Activated T-cell treated with anti-CD3 and anti-CD28 coated beads for 48 hours (primary cell): ENCODE results near the gene TNFRSF19.

ENCODE experiments used
- DNase-seq: peaks from one replicate; pipeline ENCODE4 v3.0.0-alpha.2; 2020; ENCODE audit warnings: low read depth

Gene TNFRSF19

GRCh38 chr13:23608138-23608537 is 37.9 kb downstream of the TNFRSF19 start:
- DNase-seq = no peak

- no peak for DNase-seq
These were observed 38.6 kb downstream of the TNFRSF19 start for GRCh38 chr13:23608701-23609413.

- DNase-seq = no peak
These were observed 39.2 kb downstream of the TNFRSF19 start for GRCh38 chr13:23609414-23609760.

- DNase-seq = no peak
These were observed 39.8 kb downstream of the TNFRSF19 start for GRCh38 chr13:23609874-23610576.

GRCh38 chr13:23610966-23611491 is 40.8 kb downstream of the TNFRSF19 start:
- no peak for DNase-seq

- no peak for DNase-seq
These were observed 42.0 kb downstream of the TNFRSF19 start for GRCh38 chr13:23612182-23612581.

GRCh38 chr13:23612731-23613130 is 42.5 kb downstream of the TNFRSF19 start:
- no peak for DNase-seq

GRCh38 chr13:23613596-23613995 is 43.4 kb downstream of the TNFRSF19 start:
- DNase-seq = no peak

- DNase-seq = no peak
These were observed 45.3 kb downstream of the TNFRSF19 start for GRCh38 chr13:23615395-23616081.

GRCh38 chr13:23616228-23616627 is 46.0 kb downstream of the TNFRSF19 start:
- DNase-seq = no peak

GRCh38 chr13:23617551-23618024 is 47.4 kb downstream of the TNFRSF19 start:
- DNase-seq = no peak

- no peak for DNase-seq
These were observed 48.1 kb downstream of the TNFRSF19 start for GRCh38 chr13:23618341-23618740.

GRCh38 chr13:23619068-23619855 is 49.0 kb downstream of the TNFRSF19 start:
- no peak for DNase-seq

GRCh38 chr13:23620211-23620610 is 50.0 kb downstream of the TNFRSF19 start:
- DNase-seq = no peak

- DNase-seq = no peak
These were observed 50.6 kb downstream of the TNFRSF19 start for GRCh38 chr13:23620613-23621315.

GRCh38 chr13:23621316-23621645 is 51.1 kb downstream of the TNFRSF19 start:
- no peak for DNase-seq

- DNase-seq = no peak
These were observed 52.8 kb downstream of the TNFRSF19 start for GRCh38 chr13:23622985-23623384.

GRCh38 chr13:23623394-23623793 is 53.2 kb downstream of the TNFRSF19 start:
- no peak for DNase-seq

- no peak for DNase-seq
These were observed 56.5 kb downstream of the TNFRSF19 start for GRCh38 chr13:23626700-23627099.

GRCh38 chr13:23627410-23627809 is 57.2 kb downstream of the TNFRSF19 start:
- DNase-seq = no peak

- no peak for DNase-seq
These were observed 58.0 kb downstream of the TNFRSF19 start for GRCh38 chr13:23628250-23628649.
